Aorta (tissue), 5 donors: ENCODE data around the gene CDK6. TPM values are rescaled to one million over a fixed set of nuclear protein-coding genes. Genes with fewer than 3 reads are reported as not detected.

ENCODE experiments used
- ATAC-seq: fragments of 200-7000 bp; cut with Tn5 transposase; one replicate; pipeline ENCODE4 v1.9.1; 2022; ENCODE audit warnings: moderate library complexity; ENCODE audit not compliant: low FRiP score
- DNase-seq, 2 donors: peaks; one replicate each; pipeline ENCODE4 v3.0.0-alpha.2; 2020
- H3K27ac ChIP-seq, 2 donors: one replicate each; pipeline ENCODE4 v1.5.1; 2013; ENCODE audit warnings: low read length in 2 of 2, mild to moderate bottlenecking in 2 of 2, moderate library complexity in 2 of 2, control low read depth in 1 of 2, inconsistent platforms in 1 of 2, low read depth in 1 of 2
- H3K27me3 ChIP-seq, 2 donors: one replicate each; pipeline ENCODE4 v1.6.1; 2013; ENCODE audit warnings: control low read depth in 1 of 2, low read length in 1 of 2, mild to moderate bottlenecking in 1 of 2, moderate library complexity in 1 of 2; ENCODE audit not compliant: insufficient read depth in 2 of 2, control insufficient read depth in 1 of 2
- H3K36me3 ChIP-seq, 2 donors: one replicate each; pipeline ENCODE4 v1.6.1; 2013; ENCODE audit warnings: control low read depth in 1 of 2, low read length in 1 of 2, mild to moderate bottlenecking in 1 of 2; ENCODE audit not compliant: insufficient read depth in 2 of 2, control insufficient read depth in 1 of 2
- H3K4me1 ChIP-seq, 2 donors: one replicate each; pipeline ENCODE4 v1.6.1; 2013; ENCODE audit warnings: low read length in 2 of 2, control low read depth in 1 of 2, mild to moderate bottlenecking in 1 of 2, moderate library complexity in 1 of 2; ENCODE audit not compliant: insufficient read depth in 2 of 2, control insufficient read depth in 1 of 2
- H3K4me3 ChIP-seq, 2 donors: one replicate each; pipeline ENCODE4 v1.5.1; 2013; ENCODE audit warnings: low read length in 2 of 2, control low read depth in 1 of 2, mild to moderate bottlenecking in 1 of 2
- H3K9me3 ChIP-seq: one replicate; pipeline ENCODE4 v1.6.1; 2013; ENCODE audit warnings: mild to moderate bottlenecking, low read length; ENCODE audit not compliant: control insufficient read depth
- WGBS, 2 donors: extraction: QIAGEN DNeasy Blood & Tissue Kit; methylation state at CpG; one replicate each; pipeline ENCODE4 v1.1.7; 2013; 5-methylcytosine and 5-hydroxymethylcytosine counted together
- intact Hi-C, 2 donors: fragments of 100-400 bp; cut with DNase I; formaldehyde crosslinking; loops; one replicate each; pipeline versions ENCODE4 v1.14.2 to v1.15.0; 2022
- polyA plus RNA-seq, 2 donors: library from polyadenylated mRNA; stranded (reverse); fragments of 200-250 nt; gene quantifications; one replicate each; pipeline ENCODE4 v1.2.3, GENCODE V29; 2013
- total RNA-seq, 2 donors: library from RNA; stranded (reverse); fragmentation: NEBNext Ultra II Directional; extraction: Animal tissue kit (Norgen Biotek cat#: 25700); gene quantifications; one replicate each; pipeline ENCODE4 v1.2.1, GENCODE V29; 2021
- donor health status: healthy with polysubstance abuse.
- donor health status: Bipolar disorder and iron deficiency.
- donor health status: DM: no; HTN: no; CAD: no.
- donor health status: DM: no; HTN: no; CAD: no.
- donor health status: DM: yes; HTN: yes; CAD: no.

Gene CDK6
- total and polyA plus RNA-seq, 4 donors: 2.8 to 26.0 (median 11.4) TPM

DNA sequence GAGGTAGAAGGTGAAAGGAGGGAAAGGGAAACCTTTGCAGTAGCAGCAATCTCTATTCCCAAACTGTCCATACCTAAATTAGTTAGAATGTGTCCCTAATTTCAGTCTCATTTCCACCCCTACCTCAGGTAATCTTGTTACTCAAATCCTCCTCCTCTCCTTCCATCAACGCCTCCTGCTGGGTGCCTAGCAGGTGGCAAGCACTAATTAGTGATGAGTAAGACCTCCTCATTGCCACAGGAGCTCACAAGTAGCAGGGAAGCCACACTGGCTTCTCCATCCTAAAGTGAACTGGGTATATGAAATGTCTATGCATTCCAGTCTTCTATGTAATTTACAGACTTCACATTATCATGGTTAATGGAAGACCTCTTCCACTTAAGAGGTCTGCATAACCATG lies 220.5 kb downstream of the CDK6 start:
- 81 to 88% methylated on average over 1 of the region's 1 CpG for WGBS, 2 donors
- no peaks in the 10 kb centered on the region for H3K27me3 ChIP-seq
- intact Hi-C loops: no loop called here
- peaks cover 0 to 3% of the 10 kb centered on the region in 2 donors for H3K4me1 ChIP-seq
- H3K36me3 ChIP-seq: peaks cover 0 to 3% of the 10 kb centered on the region in 2 donors
- H3K4me3 ChIP-seq: no peak overlapping the region
- no peak for ATAC-seq
- no peaks in the 10 kb centered on the region for H3K9me3 ChIP-seq
- no peak for DNase-seq
- H3K27ac ChIP-seq: no peak overlapping the region

GRCh38 chr7:92614660-92615174 lies 221.7 kb downstream of the CDK6 start:
- intact Hi-C loops: no loop called here
- 71% methylated on average over 5 of the region's 5 CpGs for WGBS, 2 donors
- DNase-seq: no peak

DNA sequence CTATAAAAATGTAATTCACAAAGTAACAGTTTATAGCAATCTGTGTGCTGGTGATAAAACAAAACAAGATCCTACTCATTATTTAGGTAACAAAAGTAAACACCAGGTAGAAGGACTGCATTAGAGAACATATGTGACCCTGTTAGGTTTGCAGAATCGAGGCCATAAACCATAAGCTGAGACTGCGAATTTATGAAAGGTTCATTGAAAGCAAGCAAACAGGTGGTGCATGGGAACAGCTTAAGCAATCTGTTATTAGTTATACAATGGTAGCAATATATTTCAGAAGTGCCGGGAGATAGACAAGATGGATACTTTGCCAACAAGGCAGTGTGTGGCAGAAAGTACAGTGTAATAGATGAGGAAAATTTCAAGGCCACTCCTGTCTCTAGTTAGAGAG lies 222.7 kb downstream of the CDK6 start:
- no peak overlapping the region for H3K4me3 ChIP-seq
- DNase-seq (no peak), ATAC-seq (no peak)
- H3K27me3 ChIP-seq: no peaks in the 10 kb centered on the region
- intact Hi-C loops: no loop called here
- H3K4me1 ChIP-seq: no peaks in the 10 kb centered on the region
- no peak overlapping the region for H3K27ac ChIP-seq
- WGBS, 2 donors: 79 to 82% methylated on average over 3 of the region's 3 CpGs
- H3K9me3 ChIP-seq: no peaks in the 10 kb centered on the region
- H3K36me3 ChIP-seq: peaks cover 0 to 3% of the 10 kb centered on the region in 2 donors

More at GRCh38 chr7:92614660-92615174, 221.7 kb downstream of the CDK6 start:
- Histone ChIP-seq H3K4me1 (no peaks in the 10 kb centered on the region), H3K4me3 (no peak overlapping the region), H3K9me3 (no peaks in the 10 kb centered on the region), H3K27me3 (no peaks in the 10 kb centered on the region), H3K36me3 (peaks cover 0 to 3% of the 10 kb centered on the region in 2 donors), H3K27ac (no peak overlapping the region)
- ATAC-seq: no peak

GRCh38 chr7:92613214-92613613 lies 223.2 kb downstream of the CDK6 start:
- H3K4me3 ChIP-seq: no peak overlapping the region
- DNase-seq (no peak), ATAC-seq (no peak)
- no peaks in the 10 kb centered on the region for H3K27me3 ChIP-seq
- intact Hi-C loops: no loop called here
- no peak overlapping the region for H3K27ac ChIP-seq
- H3K9me3 ChIP-seq: no peaks in the 10 kb centered on the region
- H3K4me1 ChIP-seq: no peaks in the 10 kb centered on the region
- H3K36me3 ChIP-seq: peaks cover 0 to 3% of the 10 kb centered on the region in 2 donors

GRCh38 chr7:92612501-92612900 lies 223.9 kb downstream of the CDK6 start:
- Histone ChIP-seq H3K4me3 (no peak overlapping the region), H3K27ac (peak overlapping the region in 1 of 2 donors; percentile 67), H3K27me3 (no peaks in the 10 kb centered on the region), H3K9me3 (no peaks in the 10 kb centered on the region), H3K4me1 (no peaks in the 10 kb centered on the region), H3K36me3 (peaks cover 0 to 3% of the 10 kb centered on the region in 2 donors)
- intact Hi-C loops: no loop called here
- DNase-seq (no peak), ATAC-seq (no peak)
- 3 to 6% methylated on average over 2 of the region's 2 CpGs for WGBS, 2 donors

GRCh38 chr7:92611735-92612134 lies 224.6 kb downstream of the CDK6 start:
- no peaks in the 10 kb centered on the region for H3K27me3 ChIP-seq
- no peak overlapping the region for H3K27ac ChIP-seq
- ATAC-seq (no peak), DNase-seq (no peak)
- no peak overlapping the region for H3K4me3 ChIP-seq
- intact Hi-C loops: no loop called here
- peaks cover 0 to 3% of the 10 kb centered on the region in 2 donors for H3K36me3 ChIP-seq
- no peaks in the 10 kb centered on the region for H3K9me3 ChIP-seq
- no peaks in the 10 kb centered on the region for H3K4me1 ChIP-seq

DNA sequence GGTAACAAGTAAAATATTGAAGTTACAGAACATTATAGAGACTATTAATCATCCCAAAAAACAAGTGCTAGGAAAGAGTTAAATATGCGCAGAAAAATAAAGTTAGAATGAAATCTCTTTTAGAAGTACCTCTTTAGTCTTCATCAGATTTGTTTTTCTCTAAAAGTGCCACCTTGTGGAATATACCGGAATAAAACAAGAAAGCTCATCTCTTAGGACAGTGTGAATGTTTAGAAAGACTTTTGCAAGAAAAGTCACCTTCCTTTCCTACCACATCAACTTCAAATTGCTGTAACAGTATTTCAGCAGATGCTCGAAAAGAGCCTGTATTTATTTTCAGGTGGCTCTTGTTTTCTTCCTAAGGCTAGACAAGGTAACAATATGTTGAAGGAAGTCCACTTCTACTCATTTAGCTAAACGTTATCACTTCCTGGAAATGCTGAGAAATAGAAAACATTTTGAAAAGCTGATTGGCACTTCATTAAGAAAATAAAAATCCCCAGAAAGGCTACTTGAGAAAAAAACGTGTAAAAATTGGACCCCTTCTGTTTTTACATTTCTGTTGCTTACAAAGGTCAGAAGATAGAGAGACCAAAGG lies 226.4 kb downstream of the CDK6 start:
- no peaks in the 10 kb centered on the region for H3K27me3 ChIP-seq
- DNase-seq: no peak
- no peak for ATAC-seq
- H3K9me3 ChIP-seq: no peaks in the 10 kb centered on the region
- H3K27ac ChIP-seq: no peak overlapping the region
- WGBS, 2 donors: 21 to 28% methylated on average over 5 of the region's 5 CpGs
- intact Hi-C loops: no loop called here
- H3K4me1 ChIP-seq: no peaks in the 10 kb centered on the region
- H3K36me3 ChIP-seq: peaks cover 0 to 1% of the 10 kb centered on the region in 2 donors
- no peak overlapping the region for H3K4me3 ChIP-seq

- no peak for DNase-seq
- 56 to 61% methylated on average over 27 of the region's 27 CpGs for WGBS, 2 donors
- Histone ChIP-seq H3K27me3 (no peaks in the 10 kb centered on the region), H3K4me3 (no peak overlapping the region), H3K9me3 (no peaks in the 10 kb centered on the region), H3K4me1 (no peaks in the 10 kb centered on the region), H3K36me3 (peaks cover 0 to 1% of the 10 kb centered on the region in 2 donors), H3K27ac (no peak overlapping the region)
- ATAC-seq: no peak
- intact Hi-C loops: no loop called here
Measured at GRCh38 chr7:92608380-92609322, 227.7 kb downstream of the CDK6 start.
